Measurements from ENCODE around the gene KIAA0232.
"Not testable (repeated sequence)": the region's sequence is repeated elsewhere in the genome, so short reads cannot be mapped to it uniquely, and the experiment has no call there.

The KIAA0232 gene

DNA sequence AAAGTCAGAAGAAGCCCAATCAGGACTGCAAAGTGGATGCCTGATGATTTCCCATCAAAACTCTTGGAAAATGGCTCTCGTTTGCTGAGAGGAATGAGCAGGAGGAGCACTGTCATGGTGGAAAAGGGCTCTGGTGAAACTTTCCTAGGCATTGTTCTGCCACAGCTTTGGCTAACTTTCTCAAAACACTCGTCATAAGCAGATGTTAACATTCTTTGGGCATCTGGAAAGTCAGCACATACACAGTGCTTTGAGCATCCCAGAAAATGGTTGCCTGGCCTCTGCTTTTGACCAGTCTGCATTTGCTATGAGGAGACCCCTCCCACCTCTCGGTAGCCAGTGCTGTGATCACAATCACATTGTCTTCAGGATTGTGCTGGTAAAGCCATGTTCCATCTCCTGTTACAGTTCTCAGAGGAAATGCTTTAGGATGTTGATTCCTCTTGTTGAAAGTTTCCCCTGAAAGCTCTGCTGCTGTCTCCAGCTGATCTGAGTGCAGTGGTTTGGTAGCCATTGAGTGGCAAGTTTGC is 101.9 kb downstream of the KIAA0232 start:
- no peak for DNase-seq (ENCODE audit: low read depth, low spot score)

DNA sequence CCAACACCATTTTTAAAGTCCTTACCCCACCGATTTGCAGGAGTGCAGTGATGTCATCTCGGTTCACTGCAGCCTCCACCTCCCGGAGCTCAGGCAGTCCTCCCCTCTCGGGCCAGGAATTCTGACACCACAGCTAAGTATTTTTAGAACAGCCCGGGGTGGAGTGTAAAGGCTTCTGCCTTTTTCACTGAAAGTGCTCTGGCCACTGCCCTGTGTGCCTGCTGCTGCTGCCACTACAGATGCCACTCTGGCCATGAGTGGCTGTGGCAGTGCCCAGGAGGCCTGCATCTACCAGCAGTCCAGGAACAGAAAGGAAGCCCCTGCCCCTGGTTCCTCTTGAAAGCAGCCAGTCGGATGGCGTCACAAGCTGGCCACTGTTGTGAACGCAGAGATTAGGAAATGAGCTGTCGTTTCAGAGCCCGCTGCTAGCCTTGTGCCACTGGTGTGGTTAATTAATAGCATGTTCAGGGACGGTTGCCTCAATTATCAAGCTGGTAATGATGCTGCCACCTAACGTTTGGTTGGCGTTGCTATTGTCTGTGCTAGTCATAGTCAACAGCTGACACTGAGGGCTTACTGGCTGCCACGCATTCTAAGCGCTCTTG is 103.5 kb downstream of the KIAA0232 start:
- DNase-seq (ENCODE audit: low read depth, low spot score) = no peak

DNA sequence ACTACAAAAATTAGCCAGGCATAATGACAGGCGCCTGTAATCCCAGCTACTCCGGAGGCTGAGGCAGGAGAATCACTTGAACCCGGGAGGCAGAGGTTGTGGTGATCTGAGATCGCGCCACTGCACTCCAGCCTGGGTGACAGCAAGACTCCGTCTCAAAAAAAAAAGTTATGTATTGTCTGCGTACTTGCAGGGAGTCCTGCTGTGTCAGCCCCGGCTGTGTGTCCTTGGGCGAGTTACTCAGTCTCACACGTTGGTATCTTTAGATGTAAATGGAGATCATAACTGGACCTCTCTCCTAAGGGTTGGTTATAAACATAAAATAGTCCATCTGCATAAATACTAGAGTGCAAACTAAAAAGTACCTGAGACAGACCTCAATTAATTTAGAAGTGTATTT is 104.4 kb downstream of the KIAA0232 start:
- no peak for DNase-seq (ENCODE audit: low read depth, low spot score)

DNA sequence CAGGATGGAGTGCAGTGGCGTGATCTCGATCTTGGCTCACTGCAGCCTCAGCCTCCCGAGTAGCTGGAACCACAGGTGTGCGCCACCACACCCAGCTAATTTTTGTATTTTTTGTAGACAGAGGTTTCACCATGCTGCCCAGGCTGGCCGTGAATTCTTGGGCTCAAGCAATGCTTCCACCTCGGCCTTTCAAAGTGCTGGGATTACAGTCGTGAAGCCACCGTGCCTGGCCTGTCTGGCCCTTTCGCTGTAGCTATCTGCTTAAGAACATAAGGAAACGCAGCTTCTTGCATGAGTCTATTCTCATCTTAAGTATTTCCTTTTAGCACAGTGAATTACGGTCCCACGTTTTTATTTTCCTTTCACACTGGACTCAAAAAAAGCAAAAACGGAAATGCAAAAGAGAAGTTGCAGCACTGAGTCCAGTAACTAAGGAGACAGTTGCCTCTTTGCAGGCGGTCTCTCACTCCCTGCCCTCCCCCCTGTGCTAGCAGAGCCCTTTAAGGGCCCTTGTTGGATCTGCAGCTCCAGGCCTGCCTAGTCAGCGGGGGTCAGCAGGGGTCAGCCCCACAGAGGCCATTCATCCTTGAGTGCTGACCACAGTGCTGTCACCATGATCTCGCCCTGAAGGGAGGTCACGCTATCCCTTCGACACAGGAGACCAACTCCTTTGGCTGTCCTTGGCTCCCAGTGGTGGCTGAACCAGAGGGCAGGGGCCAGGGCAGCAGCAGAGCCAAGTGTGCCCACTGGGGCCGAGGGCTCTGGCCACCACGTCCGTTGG is 105.3 kb downstream of the KIAA0232 start:
- DNase-seq (ENCODE audit: low read depth, low spot score) = no peak

DNA sequence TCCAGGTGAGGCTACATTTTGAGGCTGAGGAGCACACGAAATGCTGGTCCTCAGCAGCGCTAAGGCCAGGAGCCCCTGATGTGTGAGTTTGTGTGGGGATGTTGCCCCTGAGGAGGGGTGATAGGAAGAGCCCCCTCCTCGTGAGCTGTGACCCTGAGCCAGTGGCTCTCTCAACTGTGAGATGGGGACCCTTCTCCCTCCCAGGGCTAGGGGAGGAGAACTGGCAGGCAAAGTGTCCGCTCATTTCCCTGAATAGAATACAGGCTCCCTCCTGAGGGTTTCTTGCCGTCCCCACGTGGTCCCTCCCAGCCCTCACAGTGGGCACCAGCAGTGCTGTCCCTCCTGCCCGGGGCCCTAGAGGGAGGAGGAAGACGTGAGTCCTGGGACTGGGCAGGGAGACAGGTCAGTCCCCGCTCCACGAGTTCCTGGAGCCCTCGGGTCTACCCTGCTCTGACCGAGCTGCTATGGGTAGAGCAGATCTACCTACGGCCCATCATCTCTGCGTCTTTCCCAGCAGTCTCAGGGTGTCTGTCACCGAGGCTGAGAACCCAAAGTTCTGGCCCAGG is 106.1 kb downstream of the KIAA0232 start:
- no peak for DNase-seq (ENCODE audit: low read depth, low spot score)

DNA sequence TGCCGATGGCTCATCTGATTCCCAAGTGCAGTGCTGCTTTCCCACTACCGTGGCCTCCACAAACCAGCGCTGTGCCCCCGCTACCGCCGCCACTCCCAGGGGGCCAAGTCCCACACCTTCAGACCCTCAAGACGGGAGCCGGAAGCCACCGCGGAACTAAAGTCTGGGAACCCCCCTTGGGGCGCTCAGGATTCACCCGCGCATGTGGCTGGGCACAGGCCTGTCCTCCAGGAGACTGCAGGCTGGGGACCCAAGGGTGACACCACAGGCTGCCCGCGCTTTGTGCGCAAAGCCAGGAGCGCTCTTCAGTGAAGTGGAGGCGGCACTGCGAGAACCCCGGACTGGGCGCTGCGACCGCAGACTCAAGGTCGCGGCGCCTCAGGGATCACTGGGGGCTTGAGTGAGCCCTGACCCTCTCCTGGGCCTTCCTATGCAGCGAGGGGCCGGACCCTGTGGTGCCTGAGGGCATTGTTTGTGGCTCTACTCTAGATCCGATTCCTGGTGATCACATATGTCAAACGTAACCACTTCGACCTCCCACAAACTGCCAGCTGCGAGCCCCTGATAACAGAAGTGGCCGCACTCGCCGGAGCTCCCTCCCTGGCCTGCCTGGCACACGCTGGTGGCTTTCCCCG is 106.7 kb downstream of the KIAA0232 start:
- DNase-seq (ENCODE audit: low read depth, low spot score) = no peak

DNA sequence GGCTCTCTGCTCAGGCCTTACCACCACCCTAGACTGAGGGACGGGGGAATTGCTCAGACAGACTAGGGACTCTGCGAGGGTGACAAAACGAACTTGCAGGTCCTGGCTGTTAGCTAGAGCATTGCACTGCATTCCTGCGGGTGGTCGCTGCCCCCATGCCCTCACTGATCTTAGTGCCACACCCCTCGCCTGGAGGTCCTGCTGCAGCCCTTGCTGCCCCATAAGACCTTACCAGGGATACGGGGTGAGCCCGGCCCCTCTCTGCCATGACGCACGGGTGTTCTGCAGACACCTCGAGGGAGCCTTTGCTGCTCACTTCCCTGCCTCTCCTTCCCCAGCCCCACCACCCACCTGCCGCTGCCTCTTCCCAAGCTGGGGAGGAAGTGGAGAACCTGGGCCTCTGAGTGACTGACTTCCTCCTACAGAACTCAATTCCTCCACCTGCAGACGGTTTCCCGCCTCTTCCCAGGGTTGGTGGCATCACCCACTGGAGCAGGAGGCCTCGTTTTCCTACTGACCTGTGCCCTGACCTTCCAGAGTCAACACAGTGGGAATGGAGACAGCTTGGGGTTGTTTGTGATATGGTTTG is 107.3 kb downstream of the KIAA0232 start:
- no peak for DNase-seq (ENCODE audit: low read depth, low spot score)

DNA sequence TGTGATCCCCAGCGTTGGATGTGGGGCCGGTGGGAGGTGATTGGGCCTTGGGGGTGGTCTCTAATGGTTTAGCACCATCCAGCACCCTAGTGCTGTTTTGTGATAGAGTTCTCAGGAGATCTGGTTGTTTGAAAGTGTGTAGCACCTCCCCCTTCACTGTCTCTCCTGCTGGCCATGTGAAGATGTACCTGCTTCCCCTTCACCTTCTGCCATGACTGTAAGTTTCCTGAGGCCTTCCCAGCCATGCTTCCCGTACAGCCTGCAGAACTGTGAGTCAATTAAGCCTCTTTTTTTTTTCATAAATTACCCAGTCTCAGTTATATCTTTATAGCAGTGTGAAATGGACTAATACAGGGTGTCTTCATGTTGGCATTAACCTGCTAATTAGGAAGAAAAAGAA is 107.8 kb downstream of the KIAA0232 start:
- no peak for DNase-seq (ENCODE audit: low read depth, low spot score)

DNA sequence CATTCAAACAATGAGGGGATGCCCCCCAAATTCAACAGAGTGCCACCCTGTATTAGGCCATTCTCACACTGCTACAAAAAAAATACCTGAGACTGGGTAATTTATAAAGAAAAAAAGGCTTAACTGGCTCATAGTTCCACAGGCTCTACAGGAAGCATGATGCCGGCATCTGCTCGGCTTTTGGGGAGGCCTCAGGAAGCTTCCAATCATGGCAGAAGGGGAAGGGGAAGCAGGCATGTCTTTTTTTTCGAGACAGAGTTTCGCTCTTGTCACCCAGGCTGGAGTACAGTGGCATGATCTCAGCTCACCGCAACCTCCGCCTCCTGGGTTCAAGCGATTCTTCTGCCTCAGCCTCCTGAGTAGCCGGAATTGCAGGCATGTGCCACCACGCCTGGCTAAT is 108.4 kb downstream of the KIAA0232 start:
- DNase-seq (ENCODE audit: low read depth, low spot score) = not testable (repeated sequence)

DNA sequence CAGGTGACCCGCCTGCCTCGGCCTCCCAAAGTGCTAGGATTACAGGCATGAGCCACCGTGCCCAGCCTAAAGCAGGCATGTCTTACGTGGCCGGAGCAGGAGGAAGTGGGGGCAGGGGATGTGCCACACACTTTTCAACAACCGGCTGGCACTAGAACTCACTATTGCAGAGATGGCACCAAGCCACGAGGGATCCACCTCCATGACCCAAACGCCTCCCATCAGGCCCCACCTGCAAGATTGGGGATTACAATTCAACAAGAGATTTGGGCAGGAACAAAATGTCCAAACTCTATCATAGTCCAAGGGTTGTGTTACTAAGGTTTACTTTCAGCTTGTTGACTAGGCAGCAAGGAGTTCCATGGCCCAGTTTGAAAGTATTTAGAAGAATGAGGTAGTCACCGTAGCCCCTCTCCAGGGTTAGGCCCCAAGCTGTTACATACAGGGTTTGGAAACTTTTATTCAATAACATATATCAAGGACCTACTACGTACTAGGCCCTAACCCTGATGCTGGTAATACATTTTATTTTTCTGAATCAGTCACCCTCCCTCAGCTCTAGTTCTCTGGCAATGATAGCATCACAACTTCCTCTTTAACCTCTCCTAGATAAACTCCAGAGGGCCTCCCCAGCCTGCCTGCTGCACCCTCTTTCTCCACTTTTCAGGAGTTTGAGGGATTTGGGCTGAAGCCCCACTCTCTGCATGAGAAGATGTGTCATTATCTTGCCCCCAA is 109.1 kb downstream of the KIAA0232 start:
- no peak for DNase-seq (ENCODE audit: low read depth, low spot score)

DNA sequence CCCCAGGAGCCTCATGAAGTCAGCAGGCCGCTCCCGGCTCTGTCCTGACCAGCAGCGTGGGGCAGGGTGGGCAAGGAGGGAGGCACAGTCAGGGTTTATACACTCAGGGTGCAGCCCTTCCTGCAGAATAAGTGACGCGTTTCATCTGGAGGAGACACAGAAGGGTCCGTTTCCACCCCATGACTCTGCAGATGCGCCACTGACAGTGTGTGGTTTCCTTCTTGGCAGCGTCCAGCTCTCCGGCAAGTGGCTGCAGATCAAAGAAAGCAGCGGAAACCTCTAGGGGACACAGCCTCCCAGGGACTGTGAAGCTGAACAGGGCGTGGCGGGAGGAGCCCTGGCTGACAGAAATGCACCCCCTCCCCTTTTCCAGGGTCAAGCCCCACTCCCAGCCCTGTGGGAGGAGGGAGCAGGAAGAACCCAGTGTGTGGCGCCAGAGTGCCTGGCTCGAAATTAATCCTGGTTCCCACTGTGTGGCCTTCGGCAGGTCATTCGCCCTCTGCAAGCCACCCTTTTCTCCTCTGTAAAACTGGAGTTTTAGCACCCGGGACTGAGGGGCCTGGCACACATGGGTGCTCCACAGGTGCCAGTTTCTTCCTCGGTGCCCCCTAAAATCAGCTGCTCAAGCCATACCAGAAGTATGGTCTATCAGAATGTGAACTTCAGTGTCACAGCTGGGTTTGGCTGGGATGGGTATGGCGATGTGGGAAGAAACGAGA is 109.8 kb downstream of the KIAA0232 start:
- no peak for DNase-seq (ENCODE audit: low read depth, low spot score)

DNA sequence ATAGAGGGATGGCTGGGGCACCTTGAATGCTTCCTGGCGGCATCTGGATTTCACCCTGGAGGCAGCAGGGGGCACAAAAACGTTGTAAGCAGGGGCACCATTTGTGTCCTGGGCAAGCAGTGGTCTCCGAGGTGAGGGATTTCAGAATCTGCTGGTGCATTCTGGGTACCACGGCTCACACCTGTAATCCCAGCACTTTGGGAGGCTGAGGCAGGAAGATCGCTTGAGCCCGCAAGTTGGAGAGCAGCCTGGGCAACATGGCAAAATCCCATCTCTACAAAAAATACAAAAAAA is 110.3 kb downstream of the KIAA0232 start:
- no peak for DNase-seq (ENCODE audit: low read depth, low spot score)

DNA sequence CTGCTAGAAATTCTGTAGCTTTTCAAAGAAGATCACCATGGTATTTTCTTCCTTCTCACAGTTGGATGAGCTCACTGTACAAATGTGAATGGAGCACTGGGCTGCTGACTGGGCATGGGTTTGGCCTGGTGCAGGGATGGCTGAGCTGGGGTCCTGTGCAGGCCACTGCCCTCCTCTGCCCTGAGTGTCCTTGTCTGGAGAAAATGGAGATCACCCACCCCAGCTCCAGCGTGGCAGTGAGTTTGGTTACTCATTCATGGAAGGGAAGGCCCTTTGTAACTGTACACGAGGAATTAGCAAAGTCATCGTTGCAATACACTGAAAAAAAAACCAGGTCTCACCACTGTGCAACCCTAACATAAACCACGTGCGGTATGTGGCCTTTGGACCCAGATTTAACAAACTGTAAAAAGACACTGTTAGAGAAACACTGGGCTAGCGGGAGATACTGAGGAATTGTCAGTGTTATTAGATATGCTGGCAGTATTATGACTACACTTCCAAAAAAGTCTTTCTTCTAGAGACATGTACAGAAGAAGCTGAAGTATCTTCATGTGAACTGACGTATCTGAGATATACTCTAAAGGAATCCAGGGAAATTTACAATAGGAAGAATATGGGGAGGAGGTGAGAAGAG is 111.0 kb downstream of the KIAA0232 start:
- no peak for DNase-seq (ENCODE audit: low read depth, low spot score)

DNA sequence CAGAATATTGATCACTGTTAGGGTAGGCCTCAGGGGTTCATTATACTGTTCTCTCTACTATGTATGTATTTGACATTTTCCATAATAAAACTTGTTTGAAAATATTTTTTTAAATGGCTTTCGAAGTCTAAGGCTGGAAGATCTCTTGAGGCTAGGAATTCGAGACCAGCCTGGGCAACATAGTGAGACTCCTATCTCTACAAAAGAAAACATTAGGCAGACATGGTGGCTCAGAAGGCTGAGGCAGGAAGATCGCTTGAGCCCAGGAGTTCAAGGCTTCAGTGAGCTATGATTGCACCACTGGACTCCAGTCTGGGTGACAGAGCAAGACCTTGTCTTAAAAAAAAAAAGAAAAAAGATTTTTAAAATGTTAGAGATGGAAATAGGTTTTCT is 111.6 kb downstream of the KIAA0232 start:
- DNase-seq (ENCODE audit: low read depth, low spot score) = no peak

DNA sequence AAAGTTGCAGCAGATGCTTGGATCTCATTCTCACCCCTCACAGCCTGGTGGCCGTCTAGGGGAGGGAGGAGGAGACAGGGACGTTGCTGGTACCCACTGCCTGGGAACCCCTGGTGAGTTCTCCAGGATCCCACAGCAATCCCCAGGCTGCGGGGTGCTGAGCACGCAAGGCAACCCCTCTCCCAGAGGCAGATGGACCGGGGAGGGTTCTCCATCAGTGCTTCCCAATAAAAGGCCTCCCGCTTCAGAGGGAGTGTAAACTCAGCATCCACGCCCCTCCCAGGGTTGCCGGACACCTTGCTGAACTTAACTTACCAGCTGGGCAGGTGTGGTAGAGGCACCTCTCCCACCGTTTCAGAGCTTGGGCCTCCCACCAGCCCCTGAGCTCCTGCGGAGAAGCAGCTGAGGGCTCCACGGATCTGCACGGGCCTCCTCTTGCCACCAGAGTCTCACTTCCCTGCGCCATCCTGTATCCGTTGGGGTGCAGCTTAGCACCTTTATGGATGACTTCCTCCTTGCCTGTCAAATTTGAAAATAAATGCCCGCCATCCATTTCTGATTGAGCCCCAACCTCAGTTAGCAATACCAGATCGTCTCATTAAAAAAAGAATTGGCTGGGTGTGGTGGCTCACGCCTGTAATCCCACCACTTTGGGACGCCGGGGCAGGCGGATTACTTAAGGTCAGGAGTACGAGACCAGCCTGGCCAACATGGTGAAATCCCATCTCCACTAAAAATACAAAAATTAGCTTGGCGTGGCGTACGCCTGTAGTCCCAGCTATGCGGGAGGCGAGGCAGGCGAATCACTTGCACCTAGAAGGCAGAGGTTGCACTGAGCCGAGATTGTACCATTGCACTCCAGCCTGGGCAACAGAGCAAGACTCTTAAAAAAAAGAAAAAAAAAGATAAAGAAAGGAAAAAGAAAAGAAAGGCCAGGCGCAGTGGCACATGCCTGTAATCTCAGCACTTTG is 112.3 kb downstream of the KIAA0232 start:
- no peak for DNase-seq (ENCODE audit: low read depth, low spot score)

DNA sequence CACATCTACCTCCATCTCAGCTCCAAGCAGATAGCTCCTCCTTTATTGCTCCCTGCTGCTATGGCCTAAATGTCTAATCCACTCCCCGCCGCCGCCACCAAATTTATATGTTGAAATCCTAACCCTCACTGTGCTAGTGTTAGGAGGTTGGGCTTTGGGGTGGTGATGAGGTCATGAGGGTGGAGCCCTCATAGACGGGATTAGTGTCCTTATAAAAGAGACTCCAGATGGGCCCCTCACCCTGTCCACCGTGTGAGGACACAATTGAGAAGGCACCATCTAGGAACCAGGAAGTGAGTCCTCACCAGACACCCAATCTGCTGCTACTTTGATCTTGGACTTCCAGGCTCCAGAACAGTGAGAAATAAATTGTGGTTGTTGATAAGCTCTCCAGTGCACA is 113.5 kb downstream of the KIAA0232 start:
- no peak for DNase-seq (ENCODE audit: low read depth, low spot score)

DNA sequence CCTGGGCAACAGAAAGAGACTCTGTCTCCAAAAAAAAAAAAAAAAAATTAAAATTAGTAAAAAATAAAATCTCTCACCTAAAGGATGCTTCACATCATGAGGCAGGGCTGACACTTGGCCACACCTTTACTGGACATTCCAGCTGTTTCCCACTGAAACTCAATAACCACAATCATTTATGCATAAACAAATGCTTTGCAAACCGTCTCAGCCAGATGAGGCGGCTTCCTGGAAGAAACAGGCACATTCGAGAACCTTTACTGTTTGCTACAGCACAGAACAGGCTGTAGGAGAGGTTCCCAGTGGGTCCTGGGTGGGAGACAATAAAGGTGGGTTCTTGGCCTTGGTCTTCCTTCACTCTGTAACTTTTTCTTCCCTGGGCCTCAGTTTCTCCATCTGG is 116.2 kb downstream of the KIAA0232 start:
- no peak for DNase-seq (ENCODE audit: low read depth, low spot score)

DNA sequence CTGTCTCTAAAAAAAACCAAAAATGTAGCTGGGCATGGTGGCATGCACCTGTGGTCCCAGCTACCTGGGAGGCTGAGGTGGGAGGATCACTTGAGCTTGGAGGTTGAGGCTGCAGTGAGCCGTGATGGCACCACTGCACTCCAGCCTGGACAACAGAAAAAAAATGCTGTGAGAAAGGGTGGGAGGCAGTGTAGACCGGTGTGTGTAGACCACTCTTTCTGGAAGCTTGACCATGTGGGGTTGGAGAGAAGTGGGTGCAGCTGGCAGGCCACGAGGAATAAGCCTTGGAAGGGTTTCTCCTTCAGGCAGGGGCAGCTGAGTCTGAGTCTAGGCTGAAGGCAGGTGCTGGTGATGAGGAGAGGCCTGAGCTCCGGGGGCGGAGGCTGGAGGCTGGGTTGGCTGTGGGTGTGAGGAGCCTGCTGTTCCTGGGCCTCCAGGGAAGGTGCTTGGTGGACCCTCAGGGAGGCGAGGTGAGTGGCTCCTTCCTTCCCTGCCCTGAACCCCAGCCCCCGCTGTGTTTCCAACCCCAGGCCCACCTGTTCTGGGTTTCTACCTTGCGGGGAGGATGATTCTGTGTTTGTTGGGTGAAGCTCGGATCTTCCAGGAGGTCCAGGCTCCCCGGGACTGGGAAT is 117.8 kb downstream of the KIAA0232 start:
- DNase-seq (ENCODE audit: low read depth, low spot score) = no peak

DNA sequence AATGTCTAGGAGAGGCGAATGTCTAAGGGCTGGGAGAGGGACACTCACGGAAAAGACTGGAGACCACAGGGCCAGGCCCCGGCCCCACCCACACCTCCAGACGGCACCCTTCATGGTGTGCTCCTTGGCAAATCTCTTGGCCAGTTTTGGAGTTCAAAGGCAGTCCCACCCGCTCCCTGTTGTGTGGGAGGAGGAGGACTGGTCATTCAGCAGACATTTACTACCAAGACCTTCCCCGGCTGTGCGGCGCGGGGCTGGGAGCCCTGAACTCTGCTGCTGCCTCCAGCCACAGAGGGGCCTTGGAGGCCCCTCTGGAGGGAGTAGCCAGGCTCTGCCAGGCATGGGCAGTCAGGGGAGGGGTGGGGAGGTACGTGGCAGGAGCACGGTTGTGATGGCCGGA is 118.4 kb downstream of the KIAA0232 start:
- no peak for DNase-seq (ENCODE audit: low read depth, low spot score)
